Neuronal stem cell (in vitro differentiated cells): ENCODE measurements around the gene MAPT.
A peak's percentile ranks its signal among the peaks of the same experiment; 100 is the strongest.

Source experiments
- DNase-seq: peaks from one replicate; pipeline ENCODE4 v3.0.0-alpha.2; 2013; ENCODE audit warnings: low spot score
- H2AFZ ChIP-seq: one replicate; pipeline ENCODE4 v1.6.1; 2013; ENCODE audit warnings: mild to moderate bottlenecking, low read length, inconsistent platforms
- H2AK5ac ChIP-seq: 2 replicates; pipeline ENCODE4 v1.6.1; 2013; ENCODE audit warnings: low read depth, mild to moderate bottlenecking, inconsistent platforms, low read length, moderate library complexity, mixed read lengths
- H2BK120ac ChIP-seq: 2 replicates; pipeline ENCODE4 v1.6.1; 2013; ENCODE audit warnings: low read depth, mild to moderate bottlenecking, inconsistent platforms, low read length, moderate library complexity, mixed read lengths
- H2BK12ac ChIP-seq: one replicate; pipeline ENCODE4 v1.6.1; 2013; ENCODE audit warnings: low read length, inconsistent platforms
- H2BK15ac ChIP-seq: 2 replicates; pipeline ENCODE4 v1.6.1; 2013; ENCODE audit warnings: mild to moderate bottlenecking, low read length, inconsistent platforms, mixed read lengths
- H2BK5ac ChIP-seq: one replicate; pipeline ENCODE4 v1.6.1; 2013; ENCODE audit warnings: inconsistent platforms, mild to moderate bottlenecking, low read length, moderate library complexity
- H3K14ac ChIP-seq: one replicate; pipeline ENCODE4 v1.6.1; 2013; ENCODE audit warnings: low read length, inconsistent platforms
- H3K18ac ChIP-seq: 2 replicates; pipeline ENCODE4 v1.6.1; 2013; ENCODE audit warnings: low read length, inconsistent platforms
- H3K23ac ChIP-seq: 2 replicates; pipeline ENCODE4 v1.6.1; 2013; ENCODE audit warnings: low read depth, mild to moderate bottlenecking, mixed read lengths, low read length, inconsistent platforms; ENCODE audit not compliant: poor library complexity
- H3K27ac ChIP-seq: replicated peaks from 3 replicates; pipeline ENCODE4 v1.5.1; 2013; ENCODE audit warnings: low read length, inconsistent platforms
- H3K27me3 ChIP-seq, 3 experiments: 2 replicates each; pipeline ENCODE4 v1.6.1; 2013; ENCODE audit warnings: low read length in 3 of 3, mild to moderate bottlenecking in 2 of 3, inconsistent platforms in 1 of 3, low read depth in 1 of 3, mixed read lengths in 1 of 3, moderate library complexity in 1 of 3; ENCODE audit not compliant: control insufficient read depth in 3 of 3, insufficient read depth in 3 of 3
- H3K36me3 ChIP-seq, 2 donors: replicated peaks in 1 of 2; 2 replicates each; pipeline ENCODE4 v1.6.1; 2013; ENCODE audit warnings: low read length in 2 of 2; ENCODE audit not compliant: control insufficient read depth in 2 of 2, insufficient read depth in 2 of 2
- H3K4ac ChIP-seq: 2 replicates; pipeline ENCODE4 v1.6.1; 2013; ENCODE audit warnings: inconsistent platforms, mild to moderate bottlenecking, low read length, moderate library complexity
- H3K4me1 ChIP-seq, 2 donors: 1 replicate in 1 of 2; 2 replicates in 1 of 2; pipeline ENCODE4 v1.6.1; 2013; ENCODE audit warnings: low read length in 2 of 2, low read depth in 1 of 2; ENCODE audit not compliant: control insufficient read depth in 2 of 2, insufficient read depth in 1 of 2
- H3K4me2 ChIP-seq: one replicate; pipeline ENCODE4 v1.6.1; 2013; ENCODE audit warnings: mild to moderate bottlenecking, low read length, inconsistent platforms; ENCODE audit not compliant: insufficient read depth, poor library complexity, severe bottlenecking
- H3K4me3 ChIP-seq, 2 donors: 2 replicates each; pipeline ENCODE4 v1.5.1; 2013; ENCODE audit warnings: low read length in 2 of 2, mild to moderate bottlenecking in 2 of 2, inconsistent platforms in 1 of 2, moderate library complexity in 1 of 2
- H3K79me1 ChIP-seq: one replicate; pipeline ENCODE4 v1.6.1; 2013; ENCODE audit warnings: low read depth, mild to moderate bottlenecking, inconsistent platforms, low read length, moderate library complexity
- H3K9ac ChIP-seq: one replicate; pipeline ENCODE4 v1.6.1; 2013; ENCODE audit warnings: mild to moderate bottlenecking, low read depth, low read length, inconsistent platforms; ENCODE audit not compliant: poor library complexity
- H3K9me3 ChIP-seq, 2 donors: replicated peaks in 1 of 2; 2 replicates each; pipeline versions ENCODE3 to v1.6.1; 2013; ENCODE audit warnings: low read length in 2 of 2, mild to moderate bottlenecking in 2 of 2, inconsistent platforms in 1 of 2, low read depth in 1 of 2, mixed read lengths in 1 of 2, moderate library complexity in 1 of 2; ENCODE audit not compliant: control insufficient read depth in 2 of 2, insufficient read depth in 1 of 2
- H4K8ac ChIP-seq: one replicate; pipeline ENCODE4 v1.6.1; 2013; ENCODE audit warnings: low read depth, mild to moderate bottlenecking, inconsistent platforms, low read length, moderate library complexity
- H4K91ac ChIP-seq: one replicate; pipeline ENCODE4 v1.6.1; 2013; ENCODE audit warnings: low read length, low read depth, mild to moderate bottlenecking, inconsistent platforms; ENCODE audit not compliant: poor library complexity
- WGBS, 2 donors: extraction: QIAGEN DNeasy Blood & Tissue Kit; methylation state at CpG; one replicate each; pipeline ENCODE4 v1.1.7; 2013; ENCODE audit warnings: missing lambda C conversion rate in 2 of 2, mixed read lengths in 1 of 2; ENCODE audit not compliant: insufficient read length in 2 of 2, insufficient replicate concordance in 1 of 2; ENCODE audit errors: extremely low coverage in 2 of 2; 5-methylcytosine and 5-hydroxymethylcytosine counted together

Gene MAPT

DNA sequence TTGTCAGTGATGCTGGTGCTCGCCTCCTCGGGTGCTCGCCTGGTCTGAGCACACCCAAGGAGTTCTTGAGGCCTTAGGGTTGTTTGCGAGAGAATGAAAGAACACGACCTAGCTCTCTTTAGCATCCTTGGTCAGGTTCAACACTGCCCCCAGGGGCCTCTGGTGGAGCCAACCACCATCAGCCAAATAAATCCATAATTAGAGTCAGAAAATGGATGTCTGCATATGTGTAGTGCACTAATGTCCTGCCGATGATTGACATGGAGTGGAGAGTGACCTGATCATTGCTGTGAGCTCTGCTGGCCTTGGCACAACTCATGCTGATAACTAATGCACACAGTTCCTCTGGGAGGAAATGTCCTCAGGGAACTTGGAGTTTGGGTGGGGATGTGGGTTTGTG is 96.5 kb downstream of the MAPT start:
- no peaks in the 10 kb centered on the region for H3K36me3 ChIP-seq
- H3K9ac ChIP-seq, result no peak overlapping the region
- no peak overlapping the region for H2BK5ac ChIP-seq
- H3K27me3 ChIP-seq, result peaks cover 0 to 5% (median 0%) of the 10 kb centered on the region in 3 experiments
- no peak overlapping the region for H2BK12ac ChIP-seq
- no peaks in the 10 kb centered on the region for H3K79me1 ChIP-seq
- no peak overlapping the region for H3K14ac ChIP-seq
- no peak overlapping the region for H3K27ac ChIP-seq
- H3K4me1 ChIP-seq, result peaks cover 0 to 12% of the 10 kb centered on the region in 2 donors
- no peak overlapping the region for H2AFZ ChIP-seq
- no peak overlapping the region for H3K18ac ChIP-seq
- no peak overlapping the region for H3K4me3 ChIP-seq
- no peak overlapping the region for H3K23ac ChIP-seq
- H3K4ac ChIP-seq, result no peak overlapping the region
- WGBS, 2 donors, result no CpG with 5 or more reads among the region's 6 CpGs
- no peaks in the 10 kb centered on the region for H3K9me3 ChIP-seq
- H2BK120ac ChIP-seq, result no peak overlapping the region
- no peak overlapping the region for H2BK15ac ChIP-seq
- no peak overlapping the region for H2AK5ac ChIP-seq
- H4K8ac ChIP-seq, result no peak overlapping the region
- DNase-seq, result no peak
- peak overlapping the region; percentile 40 for H4K91ac ChIP-seq
- no peak overlapping the region for H3K4me2 ChIP-seq

DNA sequence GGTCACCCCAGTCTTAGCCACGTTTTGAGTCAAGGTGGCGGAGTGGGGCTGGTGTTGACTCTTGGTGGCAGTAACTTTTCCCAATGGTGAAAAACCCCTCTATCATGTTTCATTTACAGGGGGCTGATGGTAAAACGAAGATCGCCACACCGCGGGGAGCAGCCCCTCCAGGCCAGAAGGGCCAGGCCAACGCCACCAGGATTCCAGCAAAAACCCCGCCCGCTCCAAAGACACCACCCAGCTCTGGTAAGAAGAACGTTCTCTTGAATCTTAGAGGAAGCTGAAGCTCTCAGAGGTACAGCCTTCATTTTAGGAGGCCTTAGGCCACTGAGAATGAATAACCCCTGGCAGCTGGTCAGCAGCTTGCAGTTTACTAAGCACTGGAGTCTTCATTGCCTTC is 97.0 kb downstream of the MAPT start:
- H3K79me1 ChIP-seq, result no peaks in the 10 kb centered on the region
- no peak overlapping the region for H4K8ac ChIP-seq
- no peak overlapping the region for H2AFZ ChIP-seq
- H3K4me3 ChIP-seq, result no peak overlapping the region
- H3K4me2 ChIP-seq, result no peak overlapping the region
- H3K27ac ChIP-seq, result no peak overlapping the region
- H3K9ac ChIP-seq, result no peak overlapping the region
- no peak overlapping the region for H2AK5ac ChIP-seq
- no peak for DNase-seq
- no peak overlapping the region for H3K18ac ChIP-seq
- no peak overlapping the region for H3K14ac ChIP-seq
- peaks cover 0 to 12% of the 10 kb centered on the region in 2 donors for H3K4me1 ChIP-seq
- no peak overlapping the region for H2BK120ac ChIP-seq
- H3K9me3 ChIP-seq, result no peaks in the 10 kb centered on the region
- no CpG with 5 or more reads among the region's 10 CpGs for WGBS, 2 donors
- H2BK15ac ChIP-seq, result no peak overlapping the region
- H3K4ac ChIP-seq, result no peak overlapping the region
- no peaks in the 10 kb centered on the region for H3K36me3 ChIP-seq
- peaks cover 0 to 4% (median 0%) of the 10 kb centered on the region in 3 experiments for H3K27me3 ChIP-seq
- H2BK5ac ChIP-seq, result no peak overlapping the region
- H2BK12ac ChIP-seq, result no peak overlapping the region
- no peak overlapping the region for H4K91ac ChIP-seq
- no peak overlapping the region for H3K23ac ChIP-seq

DNA sequence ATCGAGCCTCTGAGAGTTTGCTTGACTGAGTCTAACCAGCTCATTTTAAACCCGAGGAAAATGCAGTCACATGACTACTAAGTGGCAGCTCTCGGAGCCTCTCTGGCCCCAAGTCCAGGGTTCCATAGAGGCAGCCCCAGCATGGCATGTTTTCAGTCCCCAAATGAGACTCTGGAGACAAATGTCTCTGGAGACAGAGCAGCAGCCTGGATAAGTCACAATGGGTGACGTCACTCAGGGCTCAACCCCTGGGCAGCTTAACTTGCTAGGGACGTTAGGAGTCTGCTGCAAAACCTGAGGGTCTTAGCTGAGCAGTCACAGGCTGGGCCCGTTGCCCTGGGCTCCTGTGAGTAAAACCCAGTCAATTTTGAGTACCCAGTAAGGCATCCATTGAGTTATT is 97.8 kb downstream of the MAPT start:
- H3K4me1 ChIP-seq, result peaks cover 0 to 12% of the 10 kb centered on the region in 2 donors
- H3K9me3 ChIP-seq, result no peaks in the 10 kb centered on the region
- H2BK12ac ChIP-seq, result no peak overlapping the region
- no peak overlapping the region for H3K4me3 ChIP-seq
- no peak overlapping the region for H3K18ac ChIP-seq
- no peak overlapping the region for H2BK15ac ChIP-seq
- H3K36me3 ChIP-seq, result no peaks in the 10 kb centered on the region
- H2BK120ac ChIP-seq, result no peak overlapping the region
- no peaks in the 10 kb centered on the region for H3K79me1 ChIP-seq
- H2AFZ ChIP-seq, result peak overlapping the region; percentile 51
- no peak overlapping the region for H3K4ac ChIP-seq
- no CpG with 5 or more reads among the region's 6 CpGs for whole genome bisulfite sequencing, 2 donors
- H3K23ac ChIP-seq, result no peak overlapping the region
- peaks cover 0 to 7% (median 0%) of the 10 kb centered on the region in 3 experiments for H3K27me3 ChIP-seq
- no peak overlapping the region for H3K14ac ChIP-seq
- H4K8ac ChIP-seq, result no peak overlapping the region
- H3K9ac ChIP-seq, result no peak overlapping the region
- peak overlapping the region; percentile 1 for H2AK5ac ChIP-seq
- DNase-seq, result no peak
- no peak overlapping the region for H4K91ac ChIP-seq
- H3K27ac ChIP-seq, result no peak overlapping the region
- H3K4me2 ChIP-seq, result no peak overlapping the region
- H2BK5ac ChIP-seq, result no peak overlapping the region

DNA sequence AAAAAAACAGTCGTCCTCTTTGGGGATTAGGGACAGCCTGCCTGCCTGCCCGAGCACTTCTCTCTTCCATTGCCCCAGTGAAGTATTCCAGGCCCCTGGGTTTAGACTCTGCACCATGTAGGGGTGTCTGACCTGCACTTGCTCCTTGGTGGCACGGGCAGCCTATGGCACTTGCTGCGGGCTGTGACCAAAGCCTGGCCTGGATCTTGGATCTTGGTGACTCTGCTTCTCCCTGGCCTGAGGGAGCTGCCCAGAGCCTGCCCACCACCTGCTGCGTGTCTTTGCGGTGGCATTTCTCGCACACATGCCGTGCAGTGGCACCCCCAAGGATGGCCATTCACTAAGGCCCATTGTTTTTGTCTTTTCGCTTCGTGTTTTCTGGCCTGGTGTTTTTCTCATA is 98.5 kb downstream of the MAPT start:
- H3K4me2 ChIP-seq, result no peak overlapping the region
- no peak overlapping the region for H3K9ac ChIP-seq
- peaks cover 0 to 7% (median 0%) of the 10 kb centered on the region in 3 experiments for H3K27me3 ChIP-seq
- H3K9me3 ChIP-seq, result no peaks in the 10 kb centered on the region
- H2BK120ac ChIP-seq, result no peak overlapping the region
- no peak overlapping the region for H2BK12ac ChIP-seq
- H2AK5ac ChIP-seq, result peak overlapping the region; percentile 47
- H3K4ac ChIP-seq, result no peak overlapping the region
- H3K36me3 ChIP-seq, result no peaks in the 10 kb centered on the region
- H3K14ac ChIP-seq, result no peak overlapping the region
- H2BK15ac ChIP-seq, result peak overlapping the region; percentile 14
- DNase-seq, result no peak
- no peak overlapping the region for H3K23ac ChIP-seq
- H2BK5ac ChIP-seq, result no peak overlapping the region
- no peak overlapping the region for H4K8ac ChIP-seq
- peak overlapping the region; percentile 50 for H3K18ac ChIP-seq
- no peak overlapping the region for H3K27ac ChIP-seq
- H3K4me1 ChIP-seq, result peaks cover 0 to 12% of the 10 kb centered on the region in 2 donors
- H4K91ac ChIP-seq, result no peak overlapping the region
- H3K4me3 ChIP-seq, result no peak overlapping the region
- no peaks in the 10 kb centered on the region for H3K79me1 ChIP-seq
- no CpG with 5 or more reads among the region's 10 CpGs for WGBS, 2 donors
- no peak overlapping the region for H2AFZ ChIP-seq
